GM21717 (cell line): ENCODE results near the gene FBXO4.
"Not testable (repeated sequence)": the region's sequence is repeated elsewhere in the genome, so short reads cannot be mapped to it uniquely, and the experiment has no call there.

Source experiments
- ATAC-seq: cut with Tn5 transposase; IDR thresholded peaks from one replicate; pipeline ENCODE4 v1.9.1; 2021; ENCODE audit warnings: mild to moderate bottlenecking, moderate library complexity; ENCODE audit not compliant: unreplicated experiment

FBXO4 gene

DNA sequence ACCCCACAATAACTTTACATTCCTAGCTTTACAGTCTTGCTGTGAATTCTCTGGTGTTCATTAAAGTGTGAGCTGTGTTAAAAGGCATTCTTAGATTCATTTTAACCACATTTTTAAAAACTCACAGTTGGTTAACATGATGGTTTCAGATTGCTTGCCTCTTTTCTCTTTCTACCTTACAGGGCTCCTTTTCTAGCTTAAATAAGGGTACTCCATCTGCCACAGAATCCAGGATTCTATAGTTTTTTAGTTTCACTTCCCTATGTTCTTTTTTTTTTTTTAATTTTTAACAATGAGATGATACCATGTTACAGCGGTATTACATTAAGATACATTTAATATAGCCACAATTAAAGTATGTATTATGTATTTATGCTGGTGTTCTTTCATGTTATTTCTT, 3.9 kb upstream of the FBXO4 start:
- ATAC-seq = no peak

DNA sequence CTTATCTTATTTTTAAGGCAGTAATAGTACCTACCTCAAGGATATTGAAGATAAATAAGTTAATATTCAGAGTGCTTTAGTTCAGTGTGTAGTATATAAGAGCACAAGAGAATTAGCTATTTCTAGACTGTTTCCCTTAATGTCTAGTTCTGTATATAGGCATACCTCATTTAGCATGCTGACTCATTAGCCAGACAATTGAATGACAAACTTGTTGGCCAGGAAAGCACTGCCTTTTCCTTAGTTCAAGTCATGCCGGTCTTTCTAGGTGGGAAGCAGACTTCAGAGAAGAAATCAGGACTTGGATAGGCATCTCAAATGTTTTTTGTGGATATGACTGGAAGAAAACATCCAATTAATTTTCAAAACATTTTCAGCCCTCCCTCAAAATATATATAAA, 3.2 kb upstream of the FBXO4 start:
- ATAC-seq = no peak

DNA sequence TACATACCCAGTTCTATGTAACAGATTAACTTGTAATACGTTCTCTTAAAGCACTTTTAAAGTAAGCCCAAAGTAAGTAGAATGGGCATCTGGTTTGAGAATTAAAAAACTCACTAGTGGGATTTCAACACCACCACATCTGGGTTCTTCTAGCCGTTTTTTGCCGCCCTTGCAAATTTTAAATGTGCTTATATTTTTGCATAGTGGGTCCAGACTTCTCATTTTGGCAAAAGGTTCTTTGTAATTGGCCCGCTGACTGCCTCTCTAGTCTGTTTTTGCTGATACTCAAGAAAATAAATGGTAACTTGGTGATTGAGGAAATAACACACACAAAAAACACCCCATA, 582 bp upstream of the FBXO4 start:
- no peak for ATAC-seq

DNA sequence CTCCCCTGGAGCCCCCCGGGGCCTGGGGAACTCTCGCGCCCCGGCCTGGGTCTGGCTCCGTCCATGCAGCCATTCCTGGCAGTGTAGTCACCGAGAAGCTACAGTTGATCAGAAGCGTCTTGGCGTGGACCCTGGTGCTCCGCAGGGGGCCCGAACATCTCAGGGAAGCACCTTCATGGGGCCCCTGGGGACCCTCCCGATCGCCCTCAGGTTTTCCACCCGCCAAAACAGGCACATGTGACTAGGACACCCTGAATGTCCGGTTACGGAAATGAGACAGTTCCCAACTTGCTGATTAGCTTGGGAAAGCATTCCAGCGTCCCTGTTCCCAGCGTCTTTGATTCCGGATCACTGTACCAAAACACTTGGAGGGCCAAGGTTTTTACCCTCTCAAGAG, 472 bp downstream of the FBXO4 start:
- peak; percentile 39 for ATAC-seq

DNA sequence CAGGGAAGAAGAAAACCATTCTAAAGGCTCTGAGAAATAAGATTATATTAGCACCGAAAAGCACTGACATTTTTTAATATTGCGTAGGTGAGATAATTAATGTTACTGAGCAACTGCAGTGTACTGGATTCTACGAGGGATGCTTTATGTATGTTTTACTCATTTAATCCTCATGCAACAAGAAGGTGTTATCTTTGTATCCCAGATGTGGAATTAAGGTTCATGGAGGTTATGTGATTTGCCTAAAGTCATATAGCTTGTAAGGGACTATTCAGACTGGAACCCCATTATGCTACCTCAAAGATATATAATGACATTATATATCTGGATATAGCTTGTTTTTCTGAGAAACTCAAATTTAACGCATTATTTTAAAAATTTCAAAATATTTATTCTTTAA, 2.5 kb downstream of the FBXO4 start:
- no peak for ATAC-seq

DNA sequence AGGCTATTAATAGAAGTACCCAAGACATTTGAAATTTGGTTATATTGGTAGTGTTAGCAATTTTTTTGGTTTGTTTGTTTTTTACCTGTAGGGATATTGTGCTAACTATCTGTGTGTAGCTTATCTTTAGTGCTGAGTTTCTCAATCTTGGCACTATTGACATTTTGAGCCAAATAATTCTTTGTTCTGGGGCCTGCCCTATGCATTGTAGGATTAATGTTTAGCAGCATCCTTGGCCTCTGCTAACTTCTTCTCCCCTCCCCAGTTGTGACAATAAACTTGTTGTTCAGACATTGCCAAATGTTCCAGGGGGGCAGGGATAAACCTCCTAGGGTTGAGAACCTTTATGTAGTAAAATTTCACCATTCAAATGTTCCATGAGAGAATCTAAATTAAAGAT, 4.0 kb downstream of the FBXO4 start:
- ATAC-seq = no peak

DNA sequence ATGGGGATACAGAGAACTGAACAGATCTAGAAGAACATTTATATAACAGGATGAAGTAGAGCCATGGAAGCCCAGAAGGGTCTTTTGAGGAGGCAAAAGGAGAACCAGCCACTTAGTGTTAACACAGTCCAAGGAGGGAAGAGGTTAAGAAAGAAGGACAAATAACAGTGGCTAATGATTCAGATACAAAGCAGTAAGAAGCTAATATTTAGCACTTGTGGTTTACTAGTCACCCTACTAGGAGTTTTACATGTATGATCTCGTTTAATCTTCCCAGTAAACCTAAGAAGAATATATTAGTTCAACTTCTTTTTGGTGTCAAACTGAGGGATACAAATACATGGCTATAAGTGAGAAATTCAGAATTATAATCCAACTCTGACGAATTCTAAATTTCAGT, 7.7 kb downstream of the FBXO4 start:
- ATAC-seq = no peak

DNA sequence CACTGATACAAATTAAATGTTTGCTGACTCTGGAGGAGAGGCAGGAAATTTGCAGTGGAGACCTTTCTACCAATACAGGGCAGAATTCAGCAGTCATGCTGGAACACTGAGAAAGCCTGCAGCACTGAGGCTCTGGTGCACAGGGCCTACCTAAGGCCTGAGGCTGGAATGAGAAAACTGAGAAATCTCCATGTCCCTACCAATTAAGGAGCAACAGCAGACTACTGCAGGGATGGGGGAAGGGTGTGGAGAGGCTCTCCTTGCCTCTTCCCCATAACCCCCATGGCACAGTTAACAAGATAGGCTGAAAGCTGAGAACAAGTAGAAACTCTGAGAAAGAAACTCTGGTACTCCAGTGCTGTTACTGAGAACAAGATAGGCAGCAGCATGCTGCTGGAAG, 10.5 kb downstream of the FBXO4 start:
- ATAC-seq = no peak

DNA sequence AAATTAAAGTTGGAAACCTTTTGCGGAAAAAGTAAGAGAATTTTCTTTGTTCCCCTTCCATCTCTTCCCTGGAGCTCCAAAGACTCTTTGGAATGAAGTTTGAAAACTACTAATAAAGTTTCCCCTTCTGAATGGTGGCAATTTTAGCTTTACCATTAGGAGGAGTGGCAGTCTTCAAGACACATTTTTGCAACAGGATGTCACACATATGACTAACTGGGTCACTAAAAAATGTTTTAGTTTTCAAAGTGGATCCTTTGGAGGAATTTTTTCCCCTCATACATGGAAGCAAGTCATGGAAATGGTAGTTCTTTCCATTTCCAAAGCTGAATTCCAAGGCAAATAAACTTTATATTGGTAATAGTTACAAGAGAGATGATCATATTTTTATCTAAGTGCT, 15.6 kb downstream of the FBXO4 start:
- ATAC-seq = no peak

DNA sequence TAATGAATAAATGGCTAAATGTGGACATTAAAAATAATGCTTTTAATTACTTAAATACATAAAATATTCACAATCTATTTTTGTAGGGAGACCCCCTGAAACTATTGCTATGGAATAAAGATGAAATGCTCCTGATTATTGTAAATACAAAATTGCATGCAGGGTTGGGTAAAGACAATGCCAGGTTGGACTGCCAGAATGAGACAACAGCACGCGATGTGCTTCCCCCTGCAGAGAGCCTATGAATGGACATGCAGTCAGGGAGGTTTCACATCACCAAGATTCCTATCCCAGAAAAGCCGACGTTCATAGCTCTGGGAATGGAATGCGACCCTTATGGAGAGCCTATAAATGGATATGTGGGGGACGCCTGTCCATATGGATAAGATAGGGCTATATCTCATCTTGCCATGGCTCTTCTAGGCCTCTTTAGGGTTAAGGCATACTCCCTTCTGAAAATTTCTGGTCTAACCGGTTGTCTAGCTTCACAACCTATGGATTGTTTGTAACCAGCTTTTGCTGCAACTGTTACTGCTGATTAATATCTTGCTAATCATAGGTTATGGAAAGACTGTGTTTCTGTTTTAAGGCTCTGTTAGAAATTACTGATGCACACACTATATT, 20.4 kb downstream of the FBXO4 start:
- ATAC-seq = not testable (repeated sequence)

DNA sequence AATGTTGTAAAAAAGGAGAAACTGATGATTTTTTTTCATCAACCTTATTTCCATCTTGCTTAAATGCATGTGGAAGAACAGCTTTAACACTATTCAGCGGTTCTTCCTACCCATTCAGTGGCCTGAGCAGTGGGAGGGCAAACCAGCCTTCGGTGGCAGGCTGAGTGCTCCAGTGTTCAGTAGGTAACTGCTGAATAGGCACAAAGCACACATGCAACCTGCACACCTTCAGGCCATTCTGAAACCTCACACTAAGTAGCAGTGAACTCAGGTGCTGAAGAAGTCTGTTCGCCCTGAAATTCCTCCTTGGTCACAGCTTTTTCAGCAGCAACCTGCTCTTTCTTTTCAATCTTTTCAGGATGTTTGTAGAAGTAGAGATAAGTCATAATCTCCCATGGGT, 26.1 kb downstream of the FBXO4 start:
- no peak for ATAC-seq

DNA sequence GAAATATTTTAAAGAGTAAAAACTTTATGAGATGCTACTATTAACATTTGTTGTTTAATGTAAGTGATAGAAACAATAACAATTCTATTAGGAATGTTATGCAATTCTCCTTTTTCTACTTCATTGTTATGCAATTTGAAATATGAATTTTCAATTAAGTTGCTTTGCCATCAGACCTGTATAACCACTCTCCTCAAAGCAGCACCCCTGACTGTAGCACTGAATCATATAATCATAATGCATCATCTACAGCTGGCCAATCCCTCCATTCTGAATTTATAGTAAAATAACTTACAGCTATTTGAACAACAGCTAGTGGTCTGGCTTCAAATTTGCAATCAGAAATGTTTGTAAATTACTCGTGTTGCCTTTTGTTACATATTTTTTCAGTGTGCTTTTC, 29.2 kb downstream of the FBXO4 start:
- no peak for ATAC-seq

DNA sequence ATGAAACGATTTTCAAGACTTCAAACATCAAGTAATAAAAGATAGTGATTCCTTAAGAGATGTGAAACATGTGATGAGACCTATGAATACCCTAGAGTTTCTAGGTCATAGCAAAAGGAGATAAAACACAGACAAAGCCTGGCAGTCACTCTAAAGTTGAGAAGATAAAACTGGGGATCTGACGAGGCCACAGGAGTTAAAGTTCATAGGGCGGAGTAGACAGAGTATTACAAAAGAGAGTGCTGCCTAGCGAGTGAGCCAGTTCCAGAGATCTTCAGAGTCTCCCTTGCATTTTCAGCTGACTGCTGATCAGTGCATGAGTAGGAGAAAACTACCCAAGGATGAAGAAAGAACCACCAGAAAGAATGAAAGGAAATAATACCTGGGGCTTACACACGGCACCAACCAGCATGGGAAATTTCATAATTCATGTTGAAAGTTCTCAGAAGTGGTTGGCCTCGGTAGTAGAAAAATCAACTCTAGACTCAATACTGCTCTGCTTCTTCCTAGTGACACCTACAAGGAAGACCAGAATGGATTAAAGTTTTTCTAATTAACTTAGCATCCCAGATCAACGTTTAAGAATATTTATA, 30.4 kb downstream of the FBXO4 start:
- ATAC-seq = peak; percentile 58

DNA sequence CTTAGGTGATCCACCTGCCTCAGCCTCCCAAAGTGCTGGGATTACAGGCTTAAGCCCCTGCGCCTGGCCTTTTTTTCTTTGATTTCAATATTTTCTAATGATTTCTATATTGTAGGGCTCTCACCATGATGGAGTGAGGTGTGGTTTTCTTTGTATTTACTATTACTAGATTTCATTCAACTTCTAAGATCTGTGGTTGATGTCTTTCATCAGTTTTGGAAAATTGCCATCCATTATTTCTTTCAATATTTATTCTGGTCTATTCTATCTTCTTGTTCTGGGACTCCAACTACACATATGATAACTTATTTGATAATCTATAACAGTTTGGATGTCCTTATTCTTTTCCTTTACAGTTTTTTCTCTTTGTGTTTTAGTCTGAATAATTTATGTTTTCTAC, 31.9 kb downstream of the FBXO4 start:
- no peak for ATAC-seq

DNA sequence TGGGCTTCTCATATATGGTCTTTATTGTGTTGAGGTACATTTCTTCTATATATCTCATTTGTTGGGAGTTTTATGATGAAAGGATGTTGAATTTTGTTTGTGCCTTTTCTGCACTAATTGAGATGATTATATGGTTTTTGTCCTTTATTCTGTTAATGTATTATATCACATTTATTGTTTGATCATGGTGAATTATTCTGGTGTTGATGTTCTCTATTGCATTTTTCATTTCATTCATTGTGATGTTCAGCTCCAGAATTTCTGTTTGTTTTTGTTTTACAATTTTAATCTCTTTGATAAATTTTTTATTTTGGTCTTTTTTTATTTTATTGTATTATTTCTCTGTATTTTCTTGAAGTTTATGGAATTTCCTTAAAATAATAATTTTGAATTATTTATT, 35.4 kb downstream of the FBXO4 start:
- no peak for ATAC-seq

DNA sequence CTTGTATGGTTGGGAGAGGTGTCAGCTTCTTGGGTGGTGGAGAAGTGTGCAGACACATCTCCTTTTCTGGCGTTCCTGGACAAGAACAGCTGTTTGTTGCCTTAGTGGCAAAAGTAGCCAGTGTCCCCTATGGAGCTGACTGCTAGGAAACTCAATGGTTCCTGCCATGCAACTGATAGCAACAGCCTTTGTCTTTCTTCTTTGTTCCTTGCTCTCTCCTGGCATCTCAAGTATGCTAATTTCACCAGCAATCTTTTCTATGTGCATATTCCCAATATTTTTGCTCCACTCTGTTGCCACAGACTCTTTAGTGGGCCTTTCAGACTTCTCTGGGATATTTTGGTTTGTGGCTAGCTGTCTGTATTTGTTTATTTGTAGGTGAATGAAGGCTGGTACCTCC, 36.7 kb downstream of the FBXO4 start:
- ATAC-seq = no peak

DNA sequence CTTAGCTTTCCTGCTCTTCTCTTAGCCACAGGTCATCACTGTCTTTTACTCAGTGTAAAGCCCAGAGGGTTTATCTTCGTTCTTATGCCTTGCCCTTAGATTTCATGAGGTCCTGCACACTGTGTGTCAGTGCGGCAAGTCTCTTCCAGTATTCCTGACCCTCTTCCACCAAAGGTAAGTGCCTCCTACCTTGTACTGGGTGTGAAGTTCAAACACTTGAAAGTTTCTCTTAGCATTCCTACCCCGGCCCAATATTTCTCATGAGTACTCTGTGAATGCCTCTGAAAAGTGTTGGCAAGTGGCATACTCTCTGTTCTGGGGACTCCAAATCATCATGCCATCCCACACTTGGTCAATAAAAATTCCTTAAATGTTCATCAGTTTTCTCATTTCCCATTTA, 37.4 kb downstream of the FBXO4 start:
- no peak for ATAC-seq

DNA sequence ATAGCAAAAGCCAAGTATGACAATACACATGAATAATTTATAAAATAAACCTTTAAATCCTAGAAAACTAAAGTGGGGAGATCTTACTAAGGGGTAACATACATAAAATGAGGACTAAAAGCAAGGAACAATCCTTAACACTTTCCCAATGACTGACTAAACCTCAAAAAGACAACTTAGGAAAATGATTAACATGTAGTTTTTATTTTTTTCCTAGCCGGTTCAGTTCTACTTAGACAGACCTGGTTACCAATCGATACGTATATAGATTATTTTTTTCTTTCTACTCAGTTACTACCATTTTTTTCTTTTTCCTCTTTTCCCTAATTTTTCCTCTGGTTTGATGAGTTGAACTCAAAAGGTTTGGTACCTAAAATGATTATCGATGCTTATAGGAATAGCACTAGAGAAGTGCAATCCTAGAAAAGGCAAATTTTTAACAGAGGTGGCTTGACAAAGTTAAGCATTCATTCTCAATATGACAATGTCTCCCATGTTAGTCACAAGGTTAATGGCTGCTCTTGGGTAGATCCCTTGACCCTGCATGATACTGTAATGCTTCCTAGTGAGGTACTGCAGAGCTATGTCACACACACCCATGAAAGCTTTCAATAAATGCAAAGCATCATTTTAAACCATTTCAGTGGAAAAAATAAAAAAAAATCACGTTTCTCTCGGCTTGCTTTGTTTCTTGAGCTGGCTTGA, 41.5 kb downstream of the FBXO4 start:
- no peak for ATAC-seq

DNA sequence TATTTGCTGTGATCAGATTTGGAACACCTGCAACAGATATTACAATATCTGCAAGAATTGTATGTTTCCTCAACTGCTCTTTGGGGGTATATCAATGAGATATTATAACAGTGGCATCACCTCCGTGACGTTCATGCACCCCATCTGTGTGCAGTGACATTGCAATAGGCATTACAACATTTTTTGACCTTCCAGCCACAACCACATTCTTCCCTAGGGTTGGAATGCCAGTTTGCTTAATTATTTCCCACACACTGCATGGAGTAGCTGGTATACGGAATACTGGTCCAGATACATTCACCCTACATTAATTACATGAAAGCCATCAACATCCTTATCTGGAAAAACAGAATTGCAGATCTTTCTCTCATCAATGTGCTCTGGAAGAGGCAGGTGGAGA, 42.3 kb downstream of the FBXO4 start:
- no peak for ATAC-seq

DNA sequence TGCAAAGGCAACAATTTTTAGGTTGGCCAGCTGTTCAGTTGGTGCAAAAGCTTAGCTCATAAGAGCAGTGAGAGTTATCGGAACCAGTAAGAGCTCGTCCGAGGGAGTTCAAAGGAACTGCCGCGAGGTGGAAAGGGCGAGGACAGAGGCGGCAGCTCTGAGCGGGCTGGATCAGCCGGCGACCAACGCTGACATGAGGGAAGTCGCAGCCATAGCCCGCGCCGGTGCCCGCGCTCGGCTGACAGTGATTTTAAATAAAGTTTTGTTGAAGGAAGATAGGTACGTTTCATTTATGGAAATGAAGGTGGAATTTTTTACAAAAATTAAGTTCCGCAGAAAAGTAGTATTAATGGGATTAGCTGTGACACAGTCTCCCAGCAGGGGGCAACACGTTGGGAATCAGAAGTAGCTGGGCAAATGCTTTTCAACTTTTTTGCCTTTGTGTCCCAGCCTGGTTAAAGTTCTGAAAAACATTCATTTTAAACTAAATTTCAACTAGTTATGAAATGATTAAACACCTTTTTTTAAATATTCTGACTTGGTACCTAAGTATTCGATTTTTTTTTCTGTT, 43.2 kb downstream of the FBXO4 start:
- no peak for ATAC-seq

DNA sequence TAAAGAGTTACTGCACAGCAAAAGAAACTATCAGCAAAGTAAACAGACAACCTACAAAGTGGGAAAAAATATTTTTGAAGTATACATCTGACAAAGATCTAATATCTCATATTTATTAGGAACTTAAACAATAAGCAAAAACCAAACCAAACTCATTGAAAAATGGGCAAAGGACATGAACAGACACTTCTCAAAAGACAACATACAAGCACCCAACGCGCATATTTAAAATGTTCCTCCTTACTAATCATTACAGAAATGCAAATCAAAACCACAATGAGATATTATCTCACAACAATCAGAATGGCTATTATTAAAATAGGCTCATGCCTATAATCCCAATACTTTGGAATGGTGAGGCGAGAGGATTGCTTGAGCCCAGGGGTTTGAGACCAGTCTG, 48.0 kb downstream of the FBXO4 start:
- ATAC-seq = no peak

DNA sequence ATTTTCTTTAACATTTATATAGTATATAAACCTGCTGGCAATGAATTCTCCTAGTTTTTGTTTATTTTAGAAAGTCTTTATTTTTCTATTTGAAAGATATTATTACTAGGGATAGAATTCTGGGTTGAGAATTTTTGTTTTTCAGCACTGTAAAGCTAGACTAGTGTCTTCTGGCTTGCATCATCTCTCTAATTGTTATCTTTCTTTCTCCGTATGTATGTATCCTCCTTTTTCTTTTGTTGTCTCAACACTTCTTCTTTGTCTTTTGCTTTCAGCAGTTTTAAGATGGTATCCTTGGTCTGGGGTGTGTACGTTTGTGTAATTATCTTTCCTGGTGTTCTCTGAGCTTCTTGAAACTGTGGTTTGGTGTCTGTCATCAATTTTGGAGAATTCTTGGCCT, 48.8 kb downstream of the FBXO4 start:
- ATAC-seq = no peak
